Stimulated activated CD8-positive, alpha-beta memory T cell treated with anti-CD3 and anti-CD28 coated beads, Interleukin-15, amount 100 ng/mL, for 1 hour (primary cell): ENCODE measurements around the gene HLA-DMB.
"Not testable (repeated sequence)": the region's sequence is repeated elsewhere in the genome, so short reads cannot be mapped to it uniquely, and the experiment has no call there.

Experiments
- DNase-seq: peaks from one replicate; pipeline ENCODE4 v3.0.0-alpha.2; 2020; ENCODE audit warnings: low read depth

HLA-DMB gene

GRCh38 chr6:32950010-32950409 is 9.2 kb upstream of the HLA-DMB start:
- no peak for DNase-seq

- DNase-seq: no peak
These were observed 8.3 kb upstream of the HLA-DMB start for GRCh38 chr6:32949113-32949512.

GRCh38 chr6:32947552-32948465 is 7.0 kb upstream of the HLA-DMB start:
- no peak for DNase-seq

DNA sequence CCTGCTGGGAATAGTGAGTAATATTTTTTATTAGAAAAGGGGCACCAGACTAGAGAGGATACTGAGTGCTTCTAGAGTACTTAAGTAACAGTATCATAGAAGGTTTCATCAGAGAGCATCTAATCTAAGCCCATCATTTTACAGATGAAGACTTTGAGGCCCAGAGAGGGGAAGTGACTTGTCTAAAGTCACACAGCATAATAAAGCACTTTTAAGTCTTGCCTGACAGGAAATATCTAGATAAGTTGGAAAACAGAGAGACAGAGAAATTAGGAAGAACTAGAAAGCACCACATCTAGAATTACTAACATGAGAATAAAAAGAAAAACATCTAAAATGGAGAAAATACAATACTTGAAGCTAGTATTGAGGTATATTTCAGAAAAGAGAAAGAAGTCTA is 6.1 kb upstream of the HLA-DMB start:
- no peak for DNase-seq

GRCh38 chr6:32945953-32946352 is 5.1 kb upstream of the HLA-DMB start:
- no peak for DNase-seq

GRCh38 chr6:32945108-32945760 is 4.4 kb upstream of the HLA-DMB start:
- no peak for DNase-seq

DNA sequence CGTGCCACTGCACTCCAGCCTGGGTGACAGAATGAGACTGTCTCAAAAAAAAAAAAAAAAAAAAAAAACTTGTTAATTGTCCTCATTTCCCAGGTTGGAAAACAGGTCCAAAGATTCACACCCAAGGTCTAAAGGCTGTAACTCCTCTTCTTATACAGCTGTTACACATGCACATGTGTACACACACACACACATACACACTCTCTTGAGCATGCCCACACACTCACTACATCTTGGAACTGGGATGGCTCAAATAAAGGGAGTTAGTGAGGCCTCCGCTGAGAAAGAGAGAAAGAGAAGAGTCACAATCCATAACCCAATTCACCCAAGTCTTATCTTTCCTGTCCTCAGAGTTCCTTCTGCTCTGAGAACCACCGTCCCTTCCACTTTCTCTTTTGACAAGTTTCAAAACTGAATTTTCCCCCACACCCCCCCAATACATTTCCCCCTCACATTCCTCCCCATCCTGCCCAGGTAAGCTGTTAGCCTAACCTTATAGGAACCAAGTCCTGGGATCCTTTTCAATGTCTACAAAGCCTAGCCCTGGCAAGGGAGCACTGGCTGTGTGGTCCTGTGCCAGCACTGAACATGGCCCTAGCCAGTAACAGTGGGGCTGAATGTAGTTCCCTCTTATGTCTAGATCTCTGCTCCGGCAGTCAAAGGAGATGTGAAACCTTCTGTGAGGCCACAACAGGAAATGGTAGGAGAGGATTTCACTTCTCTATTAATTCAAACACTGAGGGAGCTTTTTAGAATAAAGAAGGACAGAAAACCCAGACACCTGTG is 3.2 kb upstream of the HLA-DMB start:
- DNase-seq: no peak

- DNase-seq: not testable (repeated sequence)
These were observed 1.8 kb upstream of the HLA-DMB start for GRCh38 chr6:32942555-32943123.

- no peak for DNase-seq
These were observed 463 bp upstream of the HLA-DMB start for GRCh38 chr6:32941214-32941768.

GRCh38 chr6:32938494-32938893 is 2.3 kb downstream of the HLA-DMB start:
- DNase-seq: no peak

DNA sequence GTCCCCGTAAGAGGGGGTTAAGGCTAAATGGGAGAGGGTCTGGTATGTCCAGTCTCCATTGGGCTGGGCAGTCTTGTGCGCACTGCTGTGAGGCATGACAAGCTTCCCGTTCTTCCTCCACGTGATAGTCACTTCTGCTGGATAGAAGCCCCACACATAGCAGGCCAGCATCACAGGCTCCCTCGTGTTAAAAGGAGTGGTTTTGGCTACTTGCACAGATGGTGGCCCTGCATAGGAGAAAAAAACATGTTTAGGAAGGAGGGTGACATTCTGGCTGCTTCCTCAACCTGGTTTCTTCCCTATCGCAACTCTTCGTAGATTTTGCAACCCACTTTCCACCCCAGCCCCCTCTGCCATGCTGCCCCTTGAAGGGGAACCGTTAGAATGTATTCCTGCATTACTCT is 3.6 kb downstream of the HLA-DMB start:
- no peak for DNase-seq

DNA sequence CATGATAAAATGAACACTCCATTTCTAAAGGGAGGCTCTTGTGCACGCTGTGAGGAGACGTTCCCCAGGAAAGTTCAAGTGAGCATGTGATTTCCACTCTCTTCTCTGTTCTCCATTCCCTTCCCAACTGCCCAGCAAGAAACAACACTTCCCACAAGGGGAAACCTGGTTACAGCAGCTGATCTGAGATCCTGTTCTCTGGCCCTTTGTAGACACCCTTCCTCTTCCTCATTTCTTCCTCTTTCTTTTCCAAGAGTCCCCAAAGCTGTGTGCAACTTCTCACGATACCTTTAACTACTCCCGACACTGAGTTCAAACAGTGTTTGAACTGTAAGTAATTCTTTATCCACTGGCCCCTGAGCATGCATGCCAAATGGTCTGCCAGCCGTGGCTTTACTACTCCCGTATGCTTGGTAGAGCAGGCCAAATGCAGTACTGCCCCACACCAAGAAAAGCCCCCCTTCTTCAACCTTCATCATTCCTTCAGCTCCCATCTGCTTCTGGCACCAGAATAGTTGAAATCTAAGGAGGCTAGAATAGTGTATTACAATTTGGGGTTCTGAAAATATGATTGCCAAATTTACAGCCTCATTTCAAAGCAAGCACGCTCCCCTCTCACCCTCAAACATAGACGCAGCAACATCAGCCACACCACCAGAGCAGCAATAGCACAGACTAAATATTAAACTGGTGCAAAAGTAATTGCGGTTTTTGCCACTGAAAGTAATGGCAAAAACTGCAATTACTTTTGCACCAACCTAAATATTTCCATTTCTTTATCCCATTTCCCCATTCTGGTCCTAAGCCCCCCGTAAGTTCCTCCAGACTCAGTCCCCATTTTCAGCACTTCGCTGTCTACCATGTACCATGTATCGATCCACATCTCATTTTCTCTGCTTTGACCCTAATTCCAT is 4.3 kb downstream of the HLA-DMB start:
- DNase-seq: no peak

GRCh38 chr6:32935551-32936238 is 5.1 kb downstream of the HLA-DMB start:
- DNase-seq: no peak

GRCh38 chr6:32933661-32934085 is 7.2 kb downstream of the HLA-DMB start:
- peak; percentile 70 for DNase-seq

DNA sequence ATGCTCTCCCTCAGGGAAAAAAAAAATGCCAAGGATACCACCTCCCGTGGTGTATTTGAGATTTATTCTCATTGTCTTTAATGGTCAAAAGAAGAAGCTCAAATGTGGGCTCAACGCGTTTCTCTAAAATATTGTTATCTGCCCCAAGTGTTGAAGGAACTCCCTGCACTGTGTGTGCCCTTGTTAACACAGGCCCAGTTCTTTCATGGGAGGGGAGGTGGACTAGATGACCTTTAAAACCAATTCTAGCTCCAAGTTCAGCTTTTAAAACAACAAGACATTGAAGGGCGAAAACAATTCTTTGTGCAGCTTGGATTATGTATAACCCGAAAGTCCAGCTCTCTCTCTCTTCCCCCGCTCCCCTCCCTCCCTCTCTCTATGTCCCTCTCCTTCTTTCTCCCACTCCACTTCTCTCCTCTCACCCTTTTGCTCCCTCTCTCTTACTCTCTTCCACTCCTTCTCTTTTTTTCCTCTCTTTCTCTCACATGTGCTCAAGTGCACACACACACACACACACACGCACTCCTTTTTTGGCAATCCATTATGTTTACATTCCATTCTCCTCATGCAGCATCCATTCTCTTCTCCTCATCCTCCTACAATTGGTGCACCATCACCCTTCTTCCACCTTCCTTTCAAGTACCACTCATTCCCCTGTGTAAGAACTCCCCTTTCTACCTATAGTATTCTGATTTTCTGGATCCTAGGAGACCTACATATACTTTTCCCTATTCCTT is 8.5 kb downstream of the HLA-DMB start:
- DNase-seq: no peak

DNA sequence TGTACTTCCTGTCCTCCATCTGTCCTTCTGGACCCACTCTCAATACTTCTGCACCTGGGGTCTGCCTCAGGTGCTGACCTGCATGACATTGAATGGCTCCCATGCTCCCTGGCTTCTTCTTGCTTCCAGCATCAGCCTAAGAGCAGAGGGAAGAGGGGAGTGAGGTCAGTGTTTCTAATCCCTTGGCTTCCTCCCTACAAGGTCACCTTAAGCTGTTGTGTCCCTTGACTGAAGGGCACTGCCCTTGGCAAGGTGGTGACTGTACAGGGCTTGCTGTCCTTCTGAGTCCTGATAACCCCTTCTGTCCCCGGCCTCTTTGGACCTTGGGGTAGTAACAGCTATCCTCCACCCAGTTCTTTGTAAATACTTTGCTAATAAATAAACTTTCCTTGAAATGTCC is 9.6 kb downstream of the HLA-DMB start:
- no peak for DNase-seq

DNA sequence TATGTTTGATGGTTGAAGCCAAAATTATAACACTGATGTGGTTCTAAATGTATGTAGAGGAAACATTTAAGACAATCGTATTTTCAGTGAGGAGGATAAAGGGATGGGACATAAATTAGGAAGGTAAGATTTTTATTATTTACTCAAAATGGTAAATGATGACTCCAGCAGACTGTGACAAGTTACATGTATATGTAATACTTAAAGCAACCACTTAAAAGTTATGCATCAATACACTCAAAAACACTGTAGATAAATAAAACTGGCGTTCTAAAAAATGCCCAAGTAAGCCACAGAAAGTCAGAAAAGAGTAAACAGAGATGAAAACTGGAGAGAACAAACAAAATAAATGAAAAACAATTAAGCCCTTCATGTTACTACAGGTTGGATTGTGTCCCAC is 18.7 kb downstream of the HLA-DMB start:
- DNase-seq: no peak

DNA sequence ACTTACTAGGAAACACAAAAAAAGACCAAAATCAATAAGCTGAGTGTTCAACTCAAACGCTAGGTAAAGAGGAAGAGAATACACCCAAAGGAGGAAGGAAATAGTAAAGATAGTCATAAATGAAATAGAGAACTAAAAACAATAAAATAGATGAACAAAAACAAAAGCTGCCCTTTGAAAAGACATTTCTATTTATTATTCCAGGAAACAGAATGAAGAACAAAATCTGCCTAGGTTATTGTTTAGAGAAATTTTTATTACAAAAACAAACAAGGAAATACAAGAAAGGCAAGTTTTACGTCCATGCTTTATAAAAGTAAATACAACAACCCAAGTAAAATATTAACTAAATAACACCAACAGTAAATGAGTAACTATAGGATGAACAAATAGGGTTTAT is 20.1 kb downstream of the HLA-DMB start:
- DNase-seq: no peak

DNA sequence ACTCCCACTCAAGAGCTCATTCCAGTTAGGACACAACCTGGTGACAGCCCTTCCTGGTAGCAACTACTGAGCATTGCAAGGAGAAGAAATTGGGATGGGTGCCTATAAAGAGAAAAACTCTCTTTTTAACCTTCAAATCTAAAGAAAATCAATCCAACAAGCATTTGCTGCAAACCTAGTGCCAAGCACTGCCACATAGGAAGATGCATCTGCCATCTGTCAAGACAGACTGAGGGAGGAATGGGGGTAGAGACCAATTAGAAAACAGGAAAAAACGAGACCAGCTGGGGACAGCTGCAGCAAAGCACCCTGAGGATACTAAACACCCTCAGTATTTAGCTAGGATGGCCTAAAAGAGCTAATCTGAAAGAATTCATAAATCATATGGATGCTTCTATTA is 27.9 kb downstream of the HLA-DMB start:
- no peak for DNase-seq

DNA sequence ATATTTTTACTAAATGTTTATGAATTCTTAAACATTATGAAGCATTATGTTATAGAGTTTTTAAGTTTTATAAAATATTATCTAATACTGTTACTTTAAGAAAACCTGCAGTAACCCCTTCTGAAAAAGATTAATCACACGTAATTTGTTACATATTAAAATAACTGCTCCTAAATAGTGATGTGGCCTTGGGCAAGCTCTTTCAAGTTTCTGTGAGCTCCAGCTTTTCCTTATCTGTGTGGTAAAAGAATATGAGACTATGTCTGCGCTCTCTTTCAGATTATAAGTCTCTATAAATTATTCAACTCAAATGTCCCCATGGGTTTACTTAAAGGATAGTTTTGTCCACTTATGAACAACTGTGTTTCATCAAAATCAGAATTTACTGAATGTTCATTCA is 31.9 kb downstream of the HLA-DMB start:
- DNase-seq: no peak
